HEK293 (cell line): ENCODE measurements around the gene UFD1.
A peak's percentile ranks its signal among the peaks of the same experiment; 100 is the strongest.

Source experiments
- CTCF ChIA-PET: fragments of 350-600 bp; formaldehyde crosslinking; extraction: SDS; loops from one replicate; lab custom pipeline; 2021; ENCODE audit warnings: antibody characterized with exemption; lab: Yijun Ruan, JAX
- POLR2A ChIA-PET: fragments of 300-600 bp; formaldehyde crosslinking; extraction: SDS; loops from one replicate; lab custom pipeline; 2020; ENCODE audit warnings: antibody characterized with exemption, inconsistent platforms; lab: Yijun Ruan, JAX
- H3K27ac ChIP-seq: fragments of 200-500 bp; sonication (Bioruptor generic); 2 replicates; pipeline ENCODE4 v1.5.1; 2014; ENCODE audit warnings: low read depth, low read length, control low read depth, inconsistent platforms; ENCODE audit errors: extremely low read depth
- H3K36me3 ChIP-seq, 2 experiments: fragments of 200-500 bp in 1 of 2; sonication (Bioruptor generic) in 1 of 2; 1 replicate in 1 of 2; 2 replicates in 1 of 2; pipeline ENCODE4 v1.5.1; 2014 to 2017; ENCODE audit warnings: inconsistent platforms in 2 of 2, low read length in 2 of 2; ENCODE audit not compliant: control insufficient read depth in 2 of 2, insufficient read depth in 1 of 2
- H3K4me1 ChIP-seq: fragments of 200-500 bp; sonication (Bioruptor generic); 2 replicates; pipeline ENCODE4 v1.5.1; 2014; ENCODE audit warnings: mild to moderate bottlenecking, low read length, inconsistent platforms; ENCODE audit not compliant: control insufficient read depth, insufficient read depth
- H3K4me3 ChIP-seq: 2 replicates; pipeline ENCODE4 v1.5.1; 2011; ENCODE audit warnings: low read depth, mild to moderate bottlenecking, control low read depth, low read length, moderate library complexity
- H3K9me3 ChIP-seq: fragments of 200-500 bp; sonication (Bioruptor generic); 2 replicates; pipeline ENCODE4 v1.5.1; 2014; ENCODE audit warnings: low read depth, low read length, inconsistent platforms; ENCODE audit not compliant: control insufficient read depth, insufficient read depth
- GLI4 ChIP-seq: fragments of 450-650 bp; formaldehyde crosslinking; IDR thresholded peaks from 2 replicates; pipeline ENCODE4 v1.5.1; 2016; ENCODE audit warnings: missing biosample characterization, missing genetic modification characterization
- HOXD13 ChIP-seq: sonication (generic); formaldehyde crosslinking; IDR thresholded peaks from 2 replicates; pipeline ENCODE4 v1.8.0; 2022; ENCODE audit warnings: missing genetic modification reagents, borderline replicate concordance
- KLF16 ChIP-seq: fragments of 450-650 bp; formaldehyde crosslinking; IDR thresholded peaks from 2 replicates; pipeline ENCODE4 v1.5.1; 2017; ENCODE audit warnings: missing biosample characterization, missing genetic modification characterization
- KLF9 ChIP-seq: fragments of 450-650 bp; formaldehyde crosslinking; IDR thresholded peaks from 2 replicates; pipeline ENCODE4 v1.5.1; 2016; ENCODE audit warnings: missing biosample characterization, missing genetic modification characterization, low read depth
- PRDM1 ChIP-seq: fragments of 450-650 bp; formaldehyde crosslinking; IDR thresholded peaks from 2 replicates; pipeline ENCODE4; 2016; ENCODE audit warnings: missing biosample characterization, missing genetic modification characterization
- SALL2 ChIP-seq: fragments of 450-650 bp; formaldehyde crosslinking; IDR thresholded peaks from 2 replicates; pipeline ENCODE4 v1.5.0; 2017; ENCODE audit warnings: missing biosample characterization, mild to moderate bottlenecking, missing genetic modification characterization, borderline replicate concordance
- SETDB1 ChIP-seq: IDR thresholded peaks from one replicate; pipeline ENCODE4 v1.6.1; 2017; ENCODE audit warnings: mild to moderate bottlenecking, low read length, moderate library complexity, mixed read lengths; ENCODE audit not compliant: insufficient read length
- TCF7L2 ChIP-seq: IDR thresholded peaks from 2 replicates; pipeline ENCODE4 v1.6.1; 2011; ENCODE audit warnings: low read depth, mild to moderate bottlenecking, inconsistent platforms, low read length, moderate library complexity, borderline replicate concordance
- YY2 ChIP-seq: fragments of 450-650 bp; formaldehyde crosslinking; IDR thresholded peaks from 2 replicates; pipeline ENCODE4 v1.5.1; 2016; ENCODE audit warnings: missing biosample characterization, missing genetic modification characterization
- ZBTB7A ChIP-seq: fragments of 450-650 bp; formaldehyde crosslinking; IDR thresholded peaks from 2 replicates; pipeline ENCODE4 v1.5.1; 2016; ENCODE audit warnings: low read depth, missing biosample characterization, missing genetic modification characterization
- ZBTB8A ChIP-seq: fragments of 450-650 bp; formaldehyde crosslinking; IDR thresholded peaks from 2 replicates; pipeline ENCODE4 v1.5.1; 2016; ENCODE audit warnings: missing biosample characterization, missing genetic modification characterization
- ZFP41 ChIP-seq: fragments of 450-650 bp; formaldehyde crosslinking; IDR thresholded peaks from 2 replicates; pipeline ENCODE4 v1.5.1; 2016; ENCODE audit warnings: missing biosample characterization, missing genetic modification characterization, borderline replicate concordance
- ZNF23 ChIP-seq: fragments of 450-650 bp; formaldehyde crosslinking; IDR thresholded peaks from 2 replicates; pipeline ENCODE4 v1.5.1; 2016; ENCODE audit warnings: missing biosample characterization, missing genetic modification characterization, borderline replicate concordance
- ZNF426 ChIP-seq: fragments of 450-650 bp; formaldehyde crosslinking; IDR thresholded peaks from 2 replicates; pipeline ENCODE4 v1.5.1; 2017; ENCODE audit warnings: missing biosample characterization, missing genetic modification characterization, mild to moderate bottlenecking, inconsistent platforms, moderate library complexity
- ZNF48 ChIP-seq: fragments of 450-650 bp; formaldehyde crosslinking; IDR thresholded peaks from 2 replicates; pipeline ENCODE4 v1.5.1; 2016; ENCODE audit warnings: missing biosample characterization, missing genetic modification characterization
- ZNF501 ChIP-seq: fragments of 450-650 bp; formaldehyde crosslinking; IDR thresholded peaks from 2 replicates; pipeline ENCODE4 v1.5.1; 2016; ENCODE audit warnings: missing biosample characterization, missing genetic modification characterization
- ZNF510 ChIP-seq: fragments of 450-650 bp; formaldehyde crosslinking; IDR thresholded peaks from 2 replicates; pipeline ENCODE4 v1.5.1; 2018; ENCODE audit warnings: mild to moderate bottlenecking, missing genetic modification characterization, missing biosample characterization; ENCODE audit not compliant: insufficient replicate concordance
- ZNF654 ChIP-seq: fragments of 450-650 bp; formaldehyde crosslinking; IDR thresholded peaks from 2 replicates; pipeline ENCODE4 v1.5.1; 2016; ENCODE audit warnings: low read depth, missing biosample characterization, missing genetic modification characterization
- ZNF664 ChIP-seq: fragments of 450-650 bp; formaldehyde crosslinking; IDR thresholded peaks from 2 replicates; pipeline ENCODE4 v1.5.1; 2016; ENCODE audit warnings: missing biosample characterization, missing genetic modification characterization
- ZNF777 ChIP-seq: fragments of 450-650 bp; formaldehyde crosslinking; IDR thresholded peaks from 2 replicates; pipeline ENCODE4 v1.5.1; 2017; ENCODE audit warnings: missing biosample characterization, missing genetic modification characterization, borderline replicate concordance
- TF ChIP-seq, protein P1 (sequence below): fragments of 450-650 bp; formaldehyde crosslinking; IDR thresholded peaks from 2 replicates; pipeline ENCODE4 v1.5.1; 2016; ENCODE audit warnings: missing biosample characterization, missing genetic modification characterization
- TF ChIP-seq, protein P2 (sequence below): fragments of 450-650 bp; formaldehyde crosslinking; optimal IDR thresholded peaks from 2 replicates; pipeline ENCODE3; 2016; ENCODE audit warnings: missing biosample characterization, mild to moderate bottlenecking, missing genetic modification characterization
- TF ChIP-seq, protein P3 (sequence below): IDR thresholded peaks from 2 replicates; pipeline ENCODE4 v1.6.1; 2011; ENCODE audit warnings: mild to moderate bottlenecking, low read depth, low read length, borderline replicate concordance
- TF ChIP-seq, protein P4 (sequence below): fragments of 450-650 bp; formaldehyde crosslinking; IDR thresholded peaks from 2 replicates; pipeline ENCODE4 v1.5.1; 2016; ENCODE audit warnings: missing biosample characterization, missing genetic modification characterization
- TF ChIP-seq, protein P5 (sequence below): fragments of 450-650 bp; formaldehyde crosslinking; conservative IDR thresholded peaks from 2 replicates; pipeline ENCODE4 v1.5.1; 2016; ENCODE audit warnings: low read depth, missing biosample characterization, missing genetic modification characterization
- TF ChIP-seq, protein P6 (sequence below): sonication (generic); formaldehyde crosslinking; IDR thresholded peaks from 2 replicates; pipeline ENCODE4 v1.8.1; 2022; ENCODE audit warnings: mild to moderate bottlenecking, moderate library complexity, missing genetic modification reagents

Gene UFD1

DNA sequence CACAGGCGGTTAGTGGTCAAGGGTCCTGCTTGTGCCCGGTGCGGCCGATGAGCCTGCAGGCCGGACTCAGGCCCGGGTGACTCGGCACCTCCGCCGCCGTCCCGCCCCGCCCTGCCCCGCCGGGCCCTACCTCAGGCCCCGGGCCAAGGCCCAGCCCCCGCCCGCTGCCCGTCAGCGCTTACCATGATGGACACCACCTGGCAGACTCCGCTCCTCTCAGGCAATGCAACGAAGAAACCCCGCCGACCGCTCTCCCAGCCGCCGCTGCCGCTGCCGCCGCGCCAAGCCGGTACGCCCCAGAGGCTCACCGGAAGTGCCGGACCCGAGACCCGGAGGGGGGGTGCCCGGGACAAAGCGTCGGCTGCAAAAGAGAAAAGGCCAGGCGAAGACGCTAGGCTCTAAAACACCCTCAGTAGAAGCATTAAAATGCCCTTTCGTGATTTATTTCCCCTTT, at the start of gene UFD1 (continued):
- TF ChIP-seq, protein P1, sequence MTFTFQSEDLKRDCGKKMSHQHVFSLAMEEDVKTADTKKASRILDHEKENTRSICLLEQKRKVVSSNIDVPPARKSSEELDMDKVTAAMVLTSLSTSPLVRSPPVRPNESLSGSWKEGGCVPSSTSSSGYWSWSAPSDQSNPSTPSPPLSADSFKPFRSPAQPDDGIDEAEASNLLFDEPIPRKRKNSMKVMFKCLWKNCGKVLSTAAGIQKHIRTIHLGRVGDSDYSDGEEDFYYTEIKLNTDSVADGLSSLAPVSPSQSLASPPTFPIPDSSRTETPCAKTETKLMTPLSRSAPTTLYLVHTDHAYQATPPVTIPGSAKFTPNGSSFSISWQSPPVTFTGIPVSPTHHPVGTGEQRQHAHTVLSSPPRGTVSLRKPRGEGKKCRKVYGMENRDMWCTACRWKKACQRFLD, result 0 out of 2 replicates have a peak, but pooled peaks have one; percentile 32
- TF ChIP-seq, protein P2, sequence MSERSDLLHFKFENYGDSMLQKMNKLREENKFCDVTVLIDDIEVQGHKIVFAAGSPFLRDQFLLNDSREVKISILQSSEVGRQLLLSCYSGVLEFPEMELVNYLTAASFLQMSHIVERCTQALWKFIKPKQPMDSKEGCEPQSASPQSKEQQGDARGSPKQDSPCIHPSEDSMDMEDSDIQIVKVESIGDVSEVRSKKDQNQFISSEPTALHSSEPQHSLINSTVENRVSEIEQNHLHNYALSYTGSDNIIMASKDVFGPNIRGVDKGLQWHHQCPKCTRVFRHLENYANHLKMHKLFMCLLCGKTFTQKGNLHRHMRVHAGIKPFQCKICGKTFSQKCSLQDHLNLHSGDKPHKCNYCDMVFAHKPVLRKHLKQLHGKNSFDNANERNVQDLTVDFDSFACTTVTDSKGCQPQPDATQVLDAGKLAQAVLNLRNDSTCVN (tag by site-specific recombination), result no peak
- TF ChIP-seq, protein P3, sequence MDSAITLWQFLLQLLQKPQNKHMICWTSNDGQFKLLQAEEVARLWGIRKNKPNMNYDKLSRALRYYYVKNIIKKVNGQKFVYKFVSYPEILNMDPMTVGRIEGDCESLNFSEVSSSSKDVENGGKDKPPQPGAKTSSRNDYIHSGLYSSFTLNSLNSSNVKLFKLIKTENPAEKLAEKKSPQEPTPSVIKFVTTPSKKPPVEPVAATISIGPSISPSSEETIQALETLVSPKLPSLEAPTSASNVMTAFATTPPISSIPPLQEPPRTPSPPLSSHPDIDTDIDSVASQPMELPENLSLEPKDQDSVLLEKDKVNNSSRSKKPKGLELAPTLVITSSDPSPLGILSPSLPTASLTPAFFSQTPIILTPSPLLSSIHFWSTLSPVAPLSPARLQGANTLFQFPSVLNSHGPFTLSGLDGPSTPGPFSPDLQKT, result peak; percentile 95
- TF ChIP-seq, protein P4, sequence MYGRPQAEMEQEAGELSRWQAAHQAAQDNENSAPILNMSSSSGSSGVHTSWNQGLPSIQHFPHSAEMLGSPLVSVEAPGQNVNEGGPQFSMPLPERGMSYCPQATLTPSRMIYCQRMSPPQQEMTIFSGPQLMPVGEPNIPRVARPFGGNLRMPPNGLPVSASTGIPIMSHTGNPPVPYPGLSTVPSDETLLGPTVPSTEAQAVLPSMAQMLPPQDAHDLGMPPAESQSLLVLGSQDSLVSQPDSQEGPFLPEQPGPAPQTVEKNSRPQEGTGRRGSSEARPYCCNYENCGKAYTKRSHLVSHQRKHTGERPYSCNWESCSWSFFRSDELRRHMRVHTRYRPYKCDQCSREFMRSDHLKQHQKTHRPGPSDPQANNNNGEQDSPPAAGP, result 0 out of 2 replicates have a peak, but pooled peaks have one; percentile 59
- no peak for TF ChIP-seq ZNF664 (tag by site-specific recombination)
- TF ChIP-seq KLF9 (tag by site-specific recombination), result peak; percentile 46; the same call in 1 of the 2 replicates
- no peak for TF ChIP-seq ZNF48 (tag by site-specific recombination)
- TF ChIP-seq HOXD13, result no peak
- 0 out of 2 replicates have a peak, but pooled peaks have one; percentile 28 for TF ChIP-seq SALL2 (tag by site-specific recombination)
- TF ChIP-seq TCF7L2, result peak; percentile 37; the same call in 1 of the 2 replicates
- TF ChIP-seq ZBTB8A (tag by site-specific recombination), result peak; percentile 57; the same call in 1 of the 2 replicates
- peak; percentile 70; the same call in 1 of the 2 replicates for TF ChIP-seq KLF16
- TF ChIP-seq, protein P5, sequence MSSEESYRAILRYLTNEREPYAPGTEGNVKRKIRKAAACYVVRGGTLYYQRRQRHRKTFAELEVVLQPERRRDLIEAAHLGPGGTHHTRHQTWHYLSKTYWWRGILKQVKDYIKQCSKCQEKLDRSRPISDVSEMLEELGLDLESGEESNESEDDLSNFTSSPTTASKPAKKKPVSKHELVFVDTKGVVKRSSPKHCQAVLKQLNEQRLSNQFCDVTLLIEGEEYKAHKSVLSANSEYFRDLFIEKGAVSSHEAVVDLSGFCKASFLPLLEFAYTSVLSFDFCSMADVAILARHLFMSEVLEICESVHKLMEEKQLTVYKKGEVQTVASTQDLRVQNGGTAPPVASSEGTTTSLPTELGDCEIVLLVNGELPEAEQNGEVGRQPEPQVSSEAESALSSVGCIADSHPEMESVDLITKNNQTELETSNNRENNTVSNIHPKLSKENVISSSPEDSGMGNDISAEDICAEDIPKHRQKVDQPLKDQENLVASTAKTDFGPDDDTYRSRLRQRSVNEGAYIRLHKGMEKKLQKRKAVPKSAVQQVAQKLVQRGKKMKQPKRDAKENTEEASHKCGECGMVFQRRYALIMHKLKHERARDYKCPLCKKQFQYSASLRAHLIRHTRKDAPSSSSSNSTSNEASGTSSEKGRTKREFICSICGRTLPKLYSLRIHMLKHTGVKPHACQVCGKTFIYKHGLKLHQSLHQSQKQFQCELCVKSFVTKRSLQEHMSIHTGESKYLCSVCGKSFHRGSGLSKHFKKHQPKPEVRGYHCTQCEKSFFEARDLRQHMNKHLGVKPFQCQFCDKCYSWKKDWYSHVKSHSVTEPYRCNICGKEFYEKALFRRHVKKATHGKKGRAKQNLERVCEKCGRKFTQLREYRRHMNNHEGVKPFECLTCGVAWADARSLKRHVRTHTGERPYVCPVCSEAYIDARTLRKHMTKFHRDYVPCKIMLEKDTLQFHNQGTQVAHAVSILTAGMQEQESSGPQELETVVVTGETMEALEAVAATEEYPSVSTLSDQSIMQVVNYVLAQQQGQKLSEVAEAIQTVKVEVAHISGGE, result peak; percentile 94
- TF ChIP-seq, protein P6, sequence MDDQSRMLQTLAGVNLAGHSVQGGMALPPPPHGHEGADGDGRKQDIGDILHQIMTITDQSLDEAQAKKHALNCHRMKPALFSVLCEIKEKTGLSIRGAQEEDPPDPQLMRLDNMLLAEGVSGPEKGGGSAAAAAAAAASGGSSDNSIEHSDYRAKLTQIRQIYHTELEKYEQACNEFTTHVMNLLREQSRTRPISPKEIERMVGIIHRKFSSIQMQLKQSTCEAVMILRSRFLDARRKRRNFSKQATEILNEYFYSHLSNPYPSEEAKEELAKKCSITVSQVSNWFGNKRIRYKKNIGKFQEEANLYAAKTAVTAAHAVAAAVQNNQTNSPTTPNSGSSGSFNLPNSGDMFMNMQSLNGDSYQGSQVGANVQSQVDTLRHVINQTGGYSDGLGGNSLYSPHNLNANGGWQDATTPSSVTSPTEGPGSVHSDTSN (CRISPR knock-in tag), result no peak
- 0 out of 2 replicates have a peak, but pooled peaks have one; percentile 26 for TF ChIP-seq ZNF501 (tag by site-specific recombination)
- no peak for TF ChIP-seq ZNF654
- 0 out of 2 replicates have a peak, but pooled peaks have one; percentile 50 for TF ChIP-seq ZBTB7A

DNA sequence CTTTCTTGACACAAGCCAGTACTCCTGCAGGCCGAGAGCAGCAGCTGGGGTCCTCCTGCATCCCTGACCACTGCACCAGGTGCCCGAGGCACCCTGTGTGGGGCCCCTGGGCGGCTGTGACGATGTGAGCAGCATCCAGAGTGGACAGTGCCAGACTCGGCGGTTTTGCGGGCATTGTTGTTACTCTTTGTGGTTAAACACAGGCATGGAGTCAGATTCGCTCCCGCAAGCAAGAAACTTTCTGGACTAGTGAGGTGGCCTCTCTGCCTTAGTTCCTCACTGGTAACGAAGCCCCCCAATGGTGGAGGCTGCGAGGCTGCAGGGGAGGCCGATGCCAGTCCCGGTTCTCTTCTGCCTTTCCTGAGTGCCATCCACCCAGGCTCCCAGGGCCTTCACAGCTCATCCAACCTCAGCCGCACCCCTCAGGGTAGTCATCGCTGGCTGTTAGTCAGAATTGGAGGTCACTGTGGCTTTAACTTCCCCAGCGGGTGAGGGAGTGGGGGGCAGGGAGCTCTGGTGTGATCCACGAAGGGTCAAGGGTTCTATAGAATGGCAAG, 48.9 kb upstream of the UFD1 start:
- Histone ChIP-seq H3K4me3 (no peak overlapping the region), H3K4me1 (no peaks in the 10 kb centered on the region), H3K36me3 (peaks cover 0 to 5% of the 10 kb centered on the region in 2 experiments; a peak in 1 of 3 replicates), H3K27ac (no peak overlapping the region), H3K9me3 (no peaks in the 10 kb centered on the region)
- POLR2A ChIA-PET, result no interaction called here
- CTCF ChIA-PET, result interaction anchor here (0.6 to 0.8 kb wide), 2 partner anchors 25 to 104 kb away, joined by 3 read pairs; no protein-coding TSS in a partner anchor
- TF ChIP-seq ZNF654 (no peak), GLI4 (tag by site-specific recombination) (no peak), ZNF510 (no peak), ZNF777 (tag by site-specific recombination) (no peak), ZNF23 (tag by site-specific recombination) (no peak), ZFP41 (no peak), PRDM1 (tag by site-specific recombination) (no peak), YY2 (no peak), ZNF426 (tag by site-specific recombination) (no peak), SETDB1 (no peak)
- TF ChIP-seq, protein P6 (CRISPR knock-in tag), result no peak
